SK-N-MC (cell line): ENCODE results near the gene C9orf152.
A peak's percentile ranks its signal among the peaks of the same experiment; 100 is the strongest.
"Not testable (repeated sequence)": the region's sequence is repeated elsewhere in the genome, so short reads cannot be mapped to it uniquely, and the experiment has no call there.

Experiments
- DNase-seq: peaks from one replicate; pipeline ENCODE4 v3.0.0-alpha.2; 2011; ENCODE audit warnings: low read depth, low spot score
- H3K27ac ChIP-seq: fragments of 200-600 bp; sonication (generic); 2 replicates; pipeline ENCODE4 v1.5.1; 2016; ENCODE audit warnings: mixed run types
- H3K36me3 ChIP-seq: fragments of 200-600 bp; sonication (generic); 2 replicates; pipeline ENCODE4 v1.6.1; 2017; ENCODE audit warnings: antibody characterized with exemption, low read length, mixed read lengths; ENCODE audit not compliant: insufficient read depth
- H3K4me3 ChIP-seq: fragments of 200-600 bp; sonication (generic); 2 replicates; pipeline ENCODE4 v1.5.1; 2016
- H3K9ac ChIP-seq: fragments of 200-600 bp; sonication (generic); 2 replicates; pipeline ENCODE4 v1.8.0; 2017; ENCODE audit warnings: mixed run types, mixed read lengths; ENCODE audit not compliant: insufficient read length
- H3K9me3 ChIP-seq: fragments of 200-600 bp; sonication (generic); 2 replicates; pipeline ENCODE4 v1.6.1; 2017; ENCODE audit warnings: low read depth, mild to moderate bottlenecking, antibody characterized with exemption, low read length, moderate library complexity, mixed read lengths
- EZH2 ChIP-seq: fragments of 200-600 bp; sonication (generic); IDR thresholded peaks from one replicate; pipeline ENCODE4 v1.6.1; 2017; ENCODE audit warnings: antibody characterized with exemption
- FOXP2 ChIP-seq: optimal IDR thresholded peaks from 2 replicates; pipeline ENCODE3; 2011; ENCODE audit warnings: mild to moderate bottlenecking, moderate library complexity; ENCODE audit not compliant: insufficient read depth; ENCODE audit errors: extremely low read length, control extremely low read depth
- POLR2AphosphoS5 ChIP-seq: IDR thresholded peaks from 2 replicates; pipeline ENCODE4 v1.6.1; 2012; ENCODE audit warnings: mild to moderate bottlenecking, low read depth, low read length, borderline replicate concordance

The C9orf152 gene

GRCh38 chr9:110224583-110224982 is 16.6 kb upstream of the C9orf152 start:
- Histone ChIP-seq H3K9me3 (no peaks in the 10 kb centered on the region), H3K36me3 (no peaks in the 10 kb centered on the region), H3K4me3 (no peak overlapping the region), H3K9ac (no peak overlapping the region), H3K27ac (no peak overlapping the region)
- DNase-seq: no peak
- no peak for TF ChIP-seq EZH2
- no peak for TF ChIP-seq POLR2AphosphoS5
- TF ChIP-seq FOXP2: no peak

DNA sequence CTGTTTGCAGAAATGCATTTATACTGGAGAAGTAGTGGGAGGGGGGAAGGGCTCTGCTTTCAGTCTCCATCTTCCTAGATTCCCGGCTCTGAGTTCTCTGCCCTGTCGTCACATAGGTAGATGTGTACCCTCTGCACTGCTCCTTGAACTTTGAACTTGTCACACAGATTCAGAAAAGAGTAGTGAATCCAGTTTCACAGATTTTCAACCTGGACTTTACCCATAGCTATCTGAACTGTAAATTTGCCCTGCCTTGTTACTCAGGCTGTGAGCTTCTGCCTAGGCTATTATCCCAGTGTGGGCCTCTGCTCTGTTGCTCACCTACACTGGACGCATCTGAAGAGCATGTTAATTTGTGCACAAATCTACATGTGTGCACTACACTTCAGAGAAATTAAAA is 12.8 kb upstream of the C9orf152 start:
- H3K9ac ChIP-seq: no peak overlapping the region
- H3K9me3 ChIP-seq: no peaks in the 10 kb centered on the region
- DNase-seq: no peak
- H3K4me3 ChIP-seq: no peak overlapping the region
- H3K36me3 ChIP-seq: no peaks in the 10 kb centered on the region
- H3K27ac ChIP-seq: no peak overlapping the region
- TF ChIP-seq FOXP2 (no peak), EZH2 (no peak), POLR2AphosphoS5 (no peak)

- Histone ChIP-seq H3K4me3 (no peak overlapping the region), H3K36me3 (no peaks in the 10 kb centered on the region), H3K9me3 (no peaks in the 10 kb centered on the region), H3K27ac (no peak overlapping the region), H3K9ac (peak overlapping the region; percentile 14)
- TF ChIP-seq POLR2AphosphoS5 (no peak), EZH2 (no peak), FOXP2 (no peak)
- DNase-seq: peak; percentile 48
These were observed 9.7 kb upstream of the C9orf152 start for GRCh38 chr9:110217656-110218099.

DNA sequence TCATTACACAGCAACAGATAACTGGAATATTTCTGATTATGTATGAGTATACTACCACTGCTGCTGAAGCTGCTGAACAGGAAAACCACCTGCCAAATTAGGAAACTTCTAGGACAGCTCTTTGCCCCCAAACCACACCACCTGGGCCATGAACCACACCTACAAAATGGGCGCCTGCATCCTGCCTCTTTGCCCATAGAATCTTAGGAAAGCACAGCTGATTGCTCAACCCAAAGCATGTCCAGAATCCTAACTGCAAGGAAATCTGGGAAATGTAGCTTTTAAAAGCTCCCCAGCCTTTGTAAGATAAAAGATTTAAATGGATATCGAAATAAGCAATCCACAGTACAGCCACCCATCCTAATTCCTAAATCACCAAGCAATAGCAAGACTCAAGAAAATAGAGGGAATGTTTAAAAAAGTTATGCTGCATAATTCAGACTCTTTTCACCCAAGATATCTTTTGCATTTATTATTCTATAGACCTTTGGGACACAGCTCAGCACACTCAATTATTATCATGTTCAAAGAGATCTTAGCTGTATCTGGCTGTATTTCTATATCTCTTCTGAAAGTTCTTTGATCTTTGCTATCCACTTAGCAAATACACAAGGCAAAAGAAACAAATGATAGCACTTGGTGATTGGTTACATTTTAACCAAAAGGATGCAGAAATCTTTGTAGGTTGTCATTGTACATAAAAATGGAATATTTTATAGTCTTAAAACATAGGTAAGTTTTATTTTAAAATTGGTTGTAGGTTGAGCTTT is 6.8 kb upstream of the C9orf152 start:
- H3K9me3 ChIP-seq: no peaks in the 10 kb centered on the region
- H3K36me3 ChIP-seq: no peaks in the 10 kb centered on the region
- TF ChIP-seq POLR2AphosphoS5: no peak
- no peak for TF ChIP-seq FOXP2
- TF ChIP-seq EZH2: no peak
- no peak overlapping the region for H3K27ac ChIP-seq
- DNase-seq: no peak
- H3K9ac ChIP-seq: no peak overlapping the region
- no peak overlapping the region for H3K4me3 ChIP-seq

- Histone ChIP-seq H3K9me3 (no peaks in the 10 kb centered on the region), H3K9ac (no peak overlapping the region), H3K27ac (no peak overlapping the region), H3K36me3 (no peaks in the 10 kb centered on the region), H3K4me3 (no peak overlapping the region)
- TF ChIP-seq EZH2 (no peak), FOXP2 (no peak)
- DNase-seq: no peak
These were observed 6.1 kb upstream of the C9orf152 start for GRCh38 chr9:110214090-110214489.

- no peak for TF ChIP-seq FOXP2
- TF ChIP-seq POLR2AphosphoS5: no peak
- Histone ChIP-seq H3K9me3 (no peaks in the 10 kb centered on the region), H3K4me3 (no peak overlapping the region), H3K36me3 (no peaks in the 10 kb centered on the region), H3K27ac (no peak overlapping the region), H3K9ac (no peak overlapping the region)
- no peak for DNase-seq
These were observed 5.6 kb upstream of the C9orf152 start for GRCh38 chr9:110213413-110214044.

DNA sequence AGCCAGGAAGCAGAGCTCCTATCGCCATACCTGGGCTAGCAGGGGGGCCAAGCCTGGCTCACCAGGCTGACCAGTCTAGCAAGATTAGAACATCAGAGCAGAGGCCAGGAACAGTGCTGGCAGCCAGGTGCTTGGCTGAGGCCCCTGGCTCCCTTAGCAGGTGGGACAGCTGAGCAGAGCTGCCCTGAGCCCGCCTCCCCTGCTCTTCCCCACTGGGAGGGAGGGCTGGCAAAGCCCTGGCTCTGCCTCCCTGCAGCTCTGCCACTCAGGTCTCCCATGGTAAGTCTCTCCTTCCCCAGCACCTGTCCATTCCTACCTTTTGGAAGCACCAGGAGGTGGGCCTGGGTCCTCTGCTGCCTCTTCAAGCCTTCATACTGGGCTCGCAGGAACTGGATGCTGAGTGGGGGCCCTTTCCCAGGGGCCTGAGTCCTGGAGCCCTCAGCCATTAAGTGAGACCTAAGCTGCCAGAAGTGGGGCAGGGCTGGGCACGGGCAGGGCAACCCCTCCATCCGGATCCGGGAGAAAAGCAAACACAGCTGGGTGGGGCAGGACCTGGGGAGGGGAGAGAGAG is 803 bp downstream of the C9orf152 start:
- H3K36me3 ChIP-seq: no peaks in the 10 kb centered on the region
- no peak overlapping the region for H3K4me3 ChIP-seq
- H3K9me3 ChIP-seq: no peaks in the 10 kb centered on the region
- TF ChIP-seq FOXP2 (no peak), EZH2 (no peak), POLR2AphosphoS5 (no peak)
- no peak overlapping the region for H3K9ac ChIP-seq
- no peak overlapping the region for H3K27ac ChIP-seq
- no peak for DNase-seq

GRCh38 chr9:110206389-110206788 is 1.6 kb downstream of the C9orf152 start:
- DNase-seq: no peak
- TF ChIP-seq FOXP2 (no peak), EZH2 (no peak), POLR2AphosphoS5 (no peak)
- H3K9me3 ChIP-seq: no peaks in the 10 kb centered on the region
- H3K36me3 ChIP-seq: no peaks in the 10 kb centered on the region
- no peak overlapping the region for H3K9ac ChIP-seq
- no peak overlapping the region for H3K4me3 ChIP-seq
- H3K27ac ChIP-seq: no peak overlapping the region

DNA sequence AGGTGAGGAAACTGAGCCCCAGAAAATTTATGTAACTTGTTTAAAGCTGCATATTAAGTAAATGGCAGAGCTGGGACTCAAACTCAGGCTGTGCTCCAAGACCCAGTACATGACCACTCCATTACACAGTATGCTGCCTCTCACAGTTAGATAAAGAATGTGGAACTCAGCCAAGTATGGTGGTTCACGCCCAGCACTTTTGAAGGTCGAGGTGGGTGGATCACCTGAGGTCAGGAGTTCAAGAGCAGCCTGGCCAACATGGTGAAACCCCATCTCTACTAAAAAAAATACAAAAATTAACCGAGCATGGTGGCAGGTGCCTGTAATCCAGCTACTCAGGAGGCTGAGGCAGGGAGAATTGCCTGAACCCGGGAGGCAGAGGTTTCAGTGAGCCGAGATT is 2.3 kb downstream of the C9orf152 start:
- H3K36me3 ChIP-seq, H3K9ac ChIP-seq, H3K9me3 ChIP-seq, H3K27ac ChIP-seq, H3K4me3 ChIP-seq, DNase-seq: not testable (repeated sequence)
